GM21515 (cell line): Measurements from ENCODE around the gene CSH1.
"Not testable (repeated sequence)": the region's sequence is repeated elsewhere in the genome, so short reads cannot be mapped to it uniquely, and the experiment has no call there.

Source experiments
- ATAC-seq: cut with Tn5 transposase; IDR thresholded peaks from one replicate; pipeline ENCODE4 v1.9.1; 2021; ENCODE audit not compliant: unreplicated experiment

Gene CSH1

GRCh38 chr17:63896524-63897354, at the start of gene CSH1:
Gene CSH1 (minus strand): TSS chr17:63896574. CDS start chr17:63896511, 63 bp downstream.
- ATAC-seq: not testable (repeated sequence)

- ATAC-seq: no peak
Observed at GRCh38 chr17:63945784-63946439, 49.5 kb upstream of the CSH1 start.

- ATAC-seq: no peak
Observed at GRCh38 chr17:63944736-63945499, 48.5 kb upstream of the CSH1 start.

GRCh38 chr17:63943745-63944144, 47.4 kb upstream of the CSH1 start:
- no peak for ATAC-seq

- ATAC-seq: no peak
Observed at GRCh38 chr17:63942309-63942985, 46.1 kb upstream of the CSH1 start.

- no peak for ATAC-seq
Observed at GRCh38 chr17:63941751-63942150, 45.4 kb upstream of the CSH1 start.

- no peak for ATAC-seq
Observed at GRCh38 chr17:63941162-63941561, 44.8 kb upstream of the CSH1 start.

- no peak for ATAC-seq
Observed at GRCh38 chr17:63940584-63940983, 44.2 kb upstream of the CSH1 start.

GRCh38 chr17:63939884-63940283, 43.5 kb upstream of the CSH1 start:
- no peak for ATAC-seq

GRCh38 chr17:63939401-63939800, 43.0 kb upstream of the CSH1 start:
- ATAC-seq: no peak

GRCh38 chr17:63937920-63938319, 41.5 kb upstream of the CSH1 start:
- ATAC-seq: no peak

- ATAC-seq: no peak
Observed at GRCh38 chr17:63937319-63937718, 40.9 kb upstream of the CSH1 start.

- ATAC-seq: no peak
Observed at GRCh38 chr17:63934183-63935112, 38.1 kb upstream of the CSH1 start.

- no peak for ATAC-seq
Observed at GRCh38 chr17:63933598-63933997, 37.2 kb upstream of the CSH1 start.

- peak; percentile 8 for ATAC-seq
Observed at GRCh38 chr17:63932721-63933120, 36.3 kb upstream of the CSH1 start.

GRCh38 chr17:63931981-63932561, 35.7 kb upstream of the CSH1 start, which contains the start of gene CD79B:
Gene CD79B (minus strand): TSS chr17:63932331. CDS start chr17:63932261, 70 bp downstream.
- peak; percentile 67 for ATAC-seq

- peak; percentile 51 for ATAC-seq
Observed at GRCh38 chr17:63930951-63931575, 34.7 kb upstream of the CSH1 start.

- no peak for ATAC-seq
Observed at GRCh38 chr17:63929860-63930766, 33.7 kb upstream of the CSH1 start.
